K562 (cell line): ENCODE data around the gene APBA2. TPM values are rescaled to one million over a fixed set of nuclear protein-coding genes. Genes with fewer than 3 reads are reported as not detected.

Source experiments
- ARID1B ChIP-seq: fragments of 450-650 bp; IDR thresholded peaks from 2 replicates; pipeline ENCODE4 v1.6.1; 2016; ENCODE audit warnings: antibody characterized with exemption, mild to moderate bottlenecking, inconsistent platforms
- CBX8 ChIP-seq: fragments of 200-600 bp; sonication (generic); IDR thresholded peaks from 2 replicates; pipeline ENCODE4 v1.6.1; 2012; ENCODE audit warnings: borderline replicate concordance, mixed run types, low read depth, mild to moderate bottlenecking, moderate library complexity, mixed read lengths, low read length, control low read depth, inconsistent platforms; ENCODE audit not compliant: poor library complexity, severe bottlenecking; ENCODE audit errors: extremely low read depth
- CC2D1A ChIP-seq: fragments of 450-650 bp; IDR thresholded peaks from 2 replicates; pipeline ENCODE4 v1.6.1; 2017; ENCODE audit warnings: mild to moderate bottlenecking
- CEBPG ChIP-seq, 3 experiments: fragments of 200-800 bp in 1 of 3; sonication (Bioruptor generic) in 1 of 3; sonication (generic) in 1 of 3; formaldehyde crosslinking in 1 of 3; IDR thresholded peaks in 2 of 3; conservative IDR thresholded peaks in 1 of 3; 2 replicates each; pipeline versions ENCODE4 v1.6.1 to v1.8.0; 2016 to 2022; ENCODE audit warnings: missing compliant biosample characterization in 2 of 3, missing genetic modification characterization in 2 of 3, mild to moderate bottlenecking in 1 of 3, missing genetic modification reagents in 1 of 3
- GABPA ChIP-seq: fragments of 200-800 bp; sonication (Bioruptor generic); conservative IDR thresholded peaks from 2 replicates; pipeline ENCODE4 v1.6.1; 2016; ENCODE audit warnings: low read depth, missing genetic modification characterization, missing compliant biosample characterization
- HDAC2 ChIP-seq: fragments of 450-650 bp; IDR thresholded peaks from 2 replicates; pipeline ENCODE4 v1.6.1; 2016; ENCODE audit warnings: mild to moderate bottlenecking
- JUNB ChIP-seq: fragments of 450-650 bp; formaldehyde crosslinking; conservative IDR thresholded peaks from 2 replicates; pipeline ENCODE4 v1.4.0; 2020; ENCODE audit warnings: mild to moderate bottlenecking
- KDM1A ChIP-seq, 2 experiments: fragments of 450-650 bp; IDR thresholded peaks; 2 replicates each; pipeline ENCODE4 v1.6.1; 2016; ENCODE audit warnings: mild to moderate bottlenecking in 2 of 2
- MTF1 ChIP-seq: fragments of 250-450 bp; sonication (Bioruptor Pico); IDR thresholded peaks from 2 replicates; pipeline ENCODE4 v1.9.0; 2021; ENCODE audit warnings: moderate library complexity, mild to moderate bottlenecking, inconsistent platforms, borderline replicate concordance
- NR1H2 ChIP-seq: sonication (generic); formaldehyde crosslinking; IDR thresholded peaks from 2 replicates; pipeline ENCODE4 v1.4.0; 2020; ENCODE audit warnings: mild to moderate bottlenecking, missing genetic modification reagents
- NR3C1 ChIP-seq: sonication (generic); formaldehyde crosslinking; IDR thresholded peaks from 2 replicates; pipeline ENCODE4 v1.8.1; 2022; ENCODE audit warnings: missing genetic modification reagents
- SOX6 ChIP-seq: fragments of 450-650 bp; IDR thresholded peaks from 2 replicates; pipeline ENCODE4 v1.6.1; 2014; ENCODE audit warnings: mild to moderate bottlenecking
- YBX1 ChIP-seq: fragments of 450-650 bp; IDR thresholded peaks from 2 replicates; pipeline ENCODE4 v1.7.1; 2016; ENCODE audit warnings: mild to moderate bottlenecking
- ZNF3 ChIP-seq: fragments of 250-450 bp; sonication (Bioruptor Pico); IDR thresholded peaks from 2 replicates; pipeline ENCODE4 v1.5.0; 2021; ENCODE audit warnings: mild to moderate bottlenecking, moderate library complexity
- ZNF764 ChIP-seq: fragments of 250-450 bp; sonication (Bioruptor Pico); IDR thresholded peaks from 2 replicates; pipeline ENCODE4 v1.4.0; 2020; ENCODE audit warnings: low read depth, mild to moderate bottlenecking, moderate library complexity
- polyA plus RNA-seq, 8 experiments: library from polyadenylated mRNA; depleted of rRNA in 4 of 8; stranded (reverse) in 5 of 8; unstranded in 3 of 8; fragments of >200 nt; fragmentation: Nextera tagmentation in 2 of 8; fragmentation: Illumina TruSeq in 1 of 8; extraction: Ambion mirVana in 2 of 8; extraction: Trizol in 1 of 8; gene quantifications; 2 replicates each; pipeline versions ENCODE4 v1.2.1 to v1.2.3, GENCODE V29; 2011 to 2014; ENCODE audit warnings: inconsistent platforms in 1 of 8, missing spikeins in 1 of 8
- total RNA-seq, 7 experiments: library from RNA; depleted of rRNA in 6 of 7; stranded (reverse); fragments of >200 nt in 6 of 7; fragmentation: Illumina TruSeq in 2 of 7; extraction: Trizol in 2 of 7; gene quantifications; 2 replicates each; pipeline versions ENCODE4 v1.2.1 to v1.2.3, GENCODE V29; 2011 to 2021; ENCODE audit warnings: low replicate concordance in 1 of 7
- TF ChIP-seq, protein P1 (sequence below), 2 experiments: fragments of 450-650 bp in 1 of 2; IDR thresholded peaks; 2 replicates each; pipeline ENCODE4 v1.6.1; 2011 to 2017; ENCODE audit warnings: low read depth in 2 of 2, antibody characterized with exemption in 1 of 2, borderline replicate concordance in 1 of 2, low read length in 1 of 2, mild to moderate bottlenecking in 1 of 2, mixed read lengths in 1 of 2; ENCODE audit not compliant: control insufficient read depth in 1 of 2
- TF ChIP-seq, protein P2 (sequence below): sonication (generic); formaldehyde crosslinking; IDR thresholded peaks from 2 replicates; pipeline ENCODE4 v1.8.0; 2023; ENCODE audit warnings: missing genetic modification reagents, mild to moderate bottlenecking, borderline replicate concordance
- TF ChIP-seq, protein P3 (sequence below), 2 experiments: fragments of 450-650 bp; IDR thresholded peaks; 2 replicates each; pipeline ENCODE4 v1.6.1; 2016

APBA2 gene
- total and polyA plus RNA-seq, 9 of the 15 experiments (the other 6 are each of a cell fraction or from before 2014, with no cell fraction given), result 0.24 to 40.9 (median 25.2) TPM

DNA sequence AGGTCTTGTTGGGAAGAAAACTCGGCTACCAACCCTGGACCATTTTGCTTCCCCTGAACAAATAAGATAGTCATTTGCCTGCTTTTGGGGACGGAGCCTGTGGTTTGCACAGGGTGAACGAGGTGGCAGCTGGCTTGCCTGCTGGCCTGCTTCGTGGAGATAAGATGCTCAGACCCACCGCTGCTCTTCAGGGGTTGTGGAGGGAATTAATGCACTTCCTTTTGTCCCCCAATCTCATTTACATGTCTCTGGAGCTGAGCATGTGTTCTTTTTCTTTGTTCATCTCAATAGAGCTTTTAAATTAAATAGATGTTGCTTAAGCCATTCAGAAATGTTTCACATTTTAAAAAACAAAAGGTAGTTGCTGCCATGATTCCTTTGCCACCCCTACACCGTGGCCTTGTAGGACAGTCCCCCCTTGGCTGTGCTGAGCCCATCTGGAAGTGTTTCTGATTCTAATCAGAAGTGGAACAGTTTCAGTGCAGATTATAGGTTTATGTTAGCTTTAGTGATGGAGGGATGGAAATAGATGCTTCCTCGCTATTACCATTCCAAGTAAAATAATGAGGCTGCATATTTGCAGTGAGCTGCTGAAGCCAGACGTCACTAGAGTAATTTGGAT, 25.6 kb downstream of the APBA2 start (continued):
- TF ChIP-seq, protein P1, sequence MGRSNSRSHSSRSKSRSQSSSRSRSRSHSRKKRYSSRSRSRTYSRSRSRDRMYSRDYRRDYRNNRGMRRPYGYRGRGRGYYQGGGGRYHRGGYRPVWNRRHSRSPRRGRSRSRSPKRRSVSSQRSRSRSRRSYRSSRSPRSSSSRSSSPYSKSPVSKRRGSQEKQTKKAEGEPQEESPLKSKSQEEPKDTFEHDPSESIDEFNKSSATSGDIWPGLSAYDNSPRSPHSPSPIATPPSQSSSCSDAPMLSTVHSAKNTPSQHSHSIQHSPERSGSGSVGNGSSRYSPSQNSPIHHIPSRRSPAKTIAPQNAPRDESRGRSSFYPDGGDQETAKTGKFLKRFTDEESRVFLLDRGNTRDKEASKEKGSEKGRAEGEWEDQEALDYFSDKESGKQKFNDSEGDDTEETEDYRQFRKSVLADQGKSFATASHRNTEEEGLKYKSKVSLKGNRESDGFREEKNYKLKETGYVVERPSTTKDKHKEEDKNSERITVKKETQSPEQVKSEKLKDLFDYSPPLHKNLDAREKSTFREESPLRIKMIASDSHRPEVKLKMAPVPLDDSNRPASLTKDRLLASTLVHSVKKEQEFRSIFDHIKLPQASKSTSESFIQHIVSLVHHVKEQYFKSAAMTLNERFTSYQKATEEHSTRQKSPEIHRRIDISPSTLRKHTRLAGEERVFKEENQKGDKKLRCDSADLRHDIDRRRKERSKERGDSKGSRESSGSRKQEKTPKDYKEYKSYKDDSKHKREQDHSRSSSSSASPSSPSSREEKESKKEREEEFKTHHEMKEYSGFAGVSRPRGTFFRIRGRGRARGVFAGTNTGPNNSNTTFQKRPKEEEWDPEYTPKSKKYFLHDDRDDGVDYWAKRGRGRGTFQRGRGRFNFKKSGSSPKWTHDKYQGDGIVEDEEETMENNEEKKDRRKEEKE (IDR thresholded peaks at IDR 0.05; ENCODE audit: borderline replicate concordance in 1 of 2, control insufficient read depth in 1 of 2, low read depth in 2 of 2, low read length in 1 of 2), result 0 out of 4 replicates have a peak, but pooled peaks of 1 of the 2 experiments have one; percentile 68
- TF ChIP-seq GABPA (tag), result peak; percentile 59
- TF ChIP-seq SOX6, result peak; percentile 97
- TF ChIP-seq, protein P2, sequence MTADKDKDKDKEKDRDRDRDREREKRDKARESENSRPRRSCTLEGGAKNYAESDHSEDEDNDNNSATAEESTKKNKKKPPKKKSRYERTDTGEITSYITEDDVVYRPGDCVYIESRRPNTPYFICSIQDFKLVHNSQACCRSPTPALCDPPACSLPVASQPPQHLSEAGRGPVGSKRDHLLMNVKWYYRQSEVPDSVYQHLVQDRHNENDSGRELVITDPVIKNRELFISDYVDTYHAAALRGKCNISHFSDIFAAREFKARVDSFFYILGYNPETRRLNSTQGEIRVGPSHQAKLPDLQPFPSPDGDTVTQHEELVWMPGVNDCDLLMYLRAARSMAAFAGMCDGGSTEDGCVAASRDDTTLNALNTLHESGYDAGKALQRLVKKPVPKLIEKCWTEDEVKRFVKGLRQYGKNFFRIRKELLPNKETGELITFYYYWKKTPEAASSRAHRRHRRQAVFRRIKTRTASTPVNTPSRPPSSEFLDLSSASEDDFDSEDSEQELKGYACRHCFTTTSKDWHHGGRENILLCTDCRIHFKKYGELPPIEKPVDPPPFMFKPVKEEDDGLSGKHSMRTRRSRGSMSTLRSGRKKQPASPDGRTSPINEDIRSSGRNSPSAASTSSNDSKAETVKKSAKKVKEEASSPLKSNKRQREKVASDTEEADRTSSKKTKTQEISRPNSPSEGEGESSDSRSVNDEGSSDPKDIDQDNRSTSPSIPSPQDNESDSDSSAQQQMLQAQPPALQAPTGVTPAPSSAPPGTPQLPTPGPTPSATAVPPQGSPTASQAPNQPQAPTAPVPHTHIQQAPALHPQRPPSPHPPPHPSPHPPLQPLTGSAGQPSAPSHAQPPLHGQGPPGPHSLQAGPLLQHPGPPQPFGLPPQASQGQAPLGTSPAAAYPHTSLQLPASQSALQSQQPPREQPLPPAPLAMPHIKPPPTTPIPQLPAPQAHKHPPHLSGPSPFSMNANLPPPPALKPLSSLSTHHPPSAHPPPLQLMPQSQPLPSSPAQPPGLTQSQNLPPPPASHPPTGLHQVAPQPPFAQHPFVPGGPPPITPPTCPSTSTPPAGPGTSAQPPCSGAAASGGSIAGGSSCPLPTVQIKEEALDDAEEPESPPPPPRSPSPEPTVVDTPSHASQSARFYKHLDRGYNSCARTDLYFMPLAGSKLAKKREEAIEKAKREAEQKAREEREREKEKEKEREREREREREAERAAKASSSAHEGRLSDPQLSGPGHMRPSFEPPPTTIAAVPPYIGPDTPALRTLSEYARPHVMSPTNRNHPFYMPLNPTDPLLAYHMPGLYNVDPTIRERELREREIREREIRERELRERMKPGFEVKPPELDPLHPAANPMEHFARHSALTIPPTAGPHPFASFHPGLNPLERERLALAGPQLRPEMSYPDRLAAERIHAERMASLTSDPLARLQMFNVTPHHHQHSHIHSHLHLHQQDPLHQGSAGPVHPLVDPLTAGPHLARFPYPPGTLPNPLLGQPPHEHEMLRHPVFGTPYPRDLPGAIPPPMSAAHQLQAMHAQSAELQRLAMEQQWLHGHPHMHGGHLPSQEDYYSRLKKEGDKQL (CRISPR knock-in tag), result no peak
- TF ChIP-seq, protein P3, sequence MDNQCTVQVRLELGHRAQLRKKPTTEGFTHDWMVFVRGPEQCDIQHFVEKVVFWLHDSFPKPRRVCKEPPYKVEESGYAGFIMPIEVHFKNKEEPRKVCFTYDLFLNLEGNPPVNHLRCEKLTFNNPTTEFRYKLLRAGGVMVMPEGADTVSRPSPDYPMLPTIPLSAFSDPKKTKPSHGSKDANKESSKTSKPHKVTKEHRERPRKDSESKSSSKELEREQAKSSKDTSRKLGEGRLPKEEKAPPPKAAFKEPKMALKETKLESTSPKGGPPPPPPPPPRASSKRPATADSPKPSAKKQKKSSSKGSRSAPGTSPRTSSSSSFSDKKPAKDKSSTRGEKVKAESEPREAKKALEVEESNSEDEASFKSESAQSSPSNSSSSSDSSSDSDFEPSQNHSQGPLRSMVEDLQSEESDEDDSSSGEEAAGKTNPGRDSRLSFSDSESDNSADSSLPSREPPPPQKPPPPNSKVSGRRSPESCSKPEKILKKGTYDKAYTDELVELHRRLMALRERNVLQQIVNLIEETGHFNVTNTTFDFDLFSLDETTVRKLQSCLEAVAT (IDR thresholded peaks at IDR 0.05), result peak in 1 of 2 experiments; percentile 96; a peak in 2 of 4 replicates
- TF ChIP-seq CBX8, result no peak
- peak; percentile 84 to 92 for TF ChIP-seq KDM1A (IDR thresholded peaks at IDR 0.05)
- TF ChIP-seq NR1H2, result no peak
- no peak for TF ChIP-seq MTF1 (CRISPR knock-in tag)
- no peak for TF ChIP-seq NR3C1 (CRISPR knock-in tag)
- TF ChIP-seq CEBPG (CRISPR knock-in tag; IDR thresholded peaks at IDR 0.05), result no peak
- TF ChIP-seq CEBPG (tag; conservative IDR thresholded peaks at IDR 0.05 in 1 of 2, IDR thresholded peaks at IDR 0.05 in 1 of 2), result no peak
- peak; percentile 99 for TF ChIP-seq ARID1B
- TF ChIP-seq YBX1, result no peak
- peak; percentile 86 for TF ChIP-seq HDAC2
- no peak for TF ChIP-seq ZNF3
- peak; percentile 97 for TF ChIP-seq CC2D1A
- TF ChIP-seq JUNB (CRISPR knock-in tag), result no peak
- no peak for TF ChIP-seq ZNF764 (CRISPR knock-in tag)
